Activated T-cell treated with anti-CD3 and anti-CD28 coated beads for 1 hour (primary cell): ENCODE data around the gene TMEM125.

Experiments
- DNase-seq: peaks from one replicate; pipeline ENCODE4 v3.0.0-alpha.2; 2020; ENCODE audit warnings: low read depth

TMEM125 gene

GRCh38 chr1:43269627-43270375, at the start of gene TMEM125:
Gene TMEM125 (plus strand): TSS chr1:43269983. CDS start chr1:43272723, 2,740 bp downstream.
- no peak for DNase-seq

- DNase-seq, result no peak
These were observed 48.6 kb upstream of the TMEM125 start for GRCh38 chr1:43220905-43221778.

- no peak for DNase-seq
These were observed 48.0 kb upstream of the TMEM125 start for GRCh38 chr1:43221797-43222196.

- DNase-seq, result no peak
These were observed 46.9 kb upstream of the TMEM125 start for GRCh38 chr1:43222879-43223278.

- no peak for DNase-seq
These were observed 44.6 kb upstream of the TMEM125 start for GRCh38 chr1:43225168-43225567.

GRCh38 chr1:43227143-43227764, 42.5 kb upstream of the TMEM125 start:
- DNase-seq, result peak; percentile 88

GRCh38 chr1:43229826-43230780, 39.7 kb upstream of the TMEM125 start:
- no peak for DNase-seq

- DNase-seq, result no peak
These were observed 37.7 kb upstream of the TMEM125 start for GRCh38 chr1:43232074-43232473.

GRCh38 chr1:43232482-43232881, 37.3 kb upstream of the TMEM125 start:
- no peak for DNase-seq

- no peak for DNase-seq
These were observed 36.2 kb upstream of the TMEM125 start for GRCh38 chr1:43233631-43234030.

GRCh38 chr1:43234267-43234666, 35.5 kb upstream of the TMEM125 start:
- no peak for DNase-seq

- no peak for DNase-seq
These were observed 34.7 kb upstream of the TMEM125 start for GRCh38 chr1:43235040-43235439.

GRCh38 chr1:43235451-43236121, 34.2 kb upstream of the TMEM125 start:
- no peak for DNase-seq

GRCh38 chr1:43237121-43237520, 32.7 kb upstream of the TMEM125 start:
- no peak for DNase-seq

- no peak for DNase-seq
These were observed 31.7 kb upstream of the TMEM125 start for GRCh38 chr1:43238085-43238484.

GRCh38 chr1:43238991-43239469, 30.8 kb upstream of the TMEM125 start:
- DNase-seq, result no peak

GRCh38 chr1:43239484-43239883, 30.3 kb upstream of the TMEM125 start:
- no peak for DNase-seq

GRCh38 chr1:43241413-43241836, 28.4 kb upstream of the TMEM125 start:
- no peak for DNase-seq

- no peak for DNase-seq
These were observed 26.5 kb upstream of the TMEM125 start for GRCh38 chr1:43243299-43243698.

GRCh38 chr1:43246466-43247213, 23.1 kb upstream of the TMEM125 start:
- DNase-seq, result no peak
